Measurements from ENCODE around the gene PRLR. TPM values are rescaled to one million over a fixed set of nuclear protein-coding genes. Genes with fewer than 3 reads are reported as not detected.

PRLR gene
- total RNA-seq, 1 experiment from 2014 or later: 2.5 TPM

DNA sequence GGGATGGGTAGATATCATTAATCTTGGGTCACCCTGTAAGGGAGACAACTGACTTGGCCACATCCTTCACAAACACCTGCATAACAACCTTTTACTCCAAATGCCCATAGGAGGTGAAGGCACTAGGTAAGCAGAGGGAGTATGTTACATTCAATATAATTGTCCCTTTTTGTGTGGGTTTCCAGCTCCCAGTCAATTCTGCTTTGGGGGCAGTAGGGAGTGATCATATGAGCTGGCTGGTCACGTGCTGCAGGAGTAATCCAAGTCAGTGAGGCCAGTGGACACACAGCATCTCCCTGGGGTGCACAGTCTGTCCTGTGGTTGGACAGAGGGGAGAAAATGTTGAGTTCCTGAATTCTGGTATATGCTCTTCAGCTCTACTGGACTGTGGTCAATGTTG is 181.4 kb downstream of the PRLR start:
- Histone ChIP-seq H2BK12ac (ENCODE audit: insufficient read length, low read depth, low read length) (no peak overlapping the region), H3K18ac (ENCODE audit: insufficient read length, low read depth, low read length) (no peak overlapping the region), H3T11ph (ENCODE audit: low read length) (no peak overlapping the region), H3K79me2 (ENCODE audit: insufficient read depth, low read length) (no peaks in the 10 kb centered on the region), H3K4ac (ENCODE audit: low read depth, low read length) (no peak overlapping the region), H3K4me1 (ENCODE audit: insufficient read depth, low read length) (no peaks in the 10 kb centered on the region), H4K5ac (ENCODE audit: insufficient read length, low read depth, low read length) (no peak overlapping the region), H3K9ac (ENCODE audit: extremely low read depth, insufficient read length, low read length) (no peak overlapping the region), H4K20me1 (ENCODE audit: control insufficient read depth, insufficient read depth, insufficient read length) (no peaks in the 10 kb centered on the region), H3K23me2 (ENCODE audit: insufficient read length, low read depth, low read length, poor library complexity, severe bottlenecking) (no peaks in the 10 kb centered on the region), H2AFZ (ENCODE audit: low read length) (no peak overlapping the region), H3K9me3 (ENCODE audit: control insufficient read depth, low read depth, low read length) (no peaks in the 10 kb centered on the region), H2BK20ac (ENCODE audit: low read depth, low read length, poor library complexity, severe bottlenecking) (no peak overlapping the region), H3K14ac (ENCODE audit: insufficient read depth, low read length) (no peak overlapping the region), H3K56ac (ENCODE audit: insufficient read length, low read depth, low read length) (no peak overlapping the region), H3K23ac (ENCODE audit: insufficient read length, low read depth, low read length) (no peak overlapping the region), H4K91ac (ENCODE audit: insufficient read length, low read depth, low read length) (no peak overlapping the region), H2BK15ac (ENCODE audit: low read depth, low read length) (no peak overlapping the region), H3K27me3 (ENCODE audit: insufficient read depth, low read length) (no peaks in the 10 kb centered on the region), H3K27ac (ENCODE audit: insufficient read length, low read depth, low read length) (no peak overlapping the region), H2AK5ac (ENCODE audit: insufficient read length, low read length) (no peak overlapping the region), H3K4me2 (ENCODE audit: insufficient read depth, insufficient read length, low read length) (no peak overlapping the region), H2BK5ac (ENCODE audit: insufficient read length, low read length) (no peak overlapping the region), H3K79me1 (ENCODE audit: insufficient read depth, low read depth, low read length, poor library complexity, severe bottlenecking) (no peaks in the 10 kb centered on the region), H4K8ac (replicated peaks; ENCODE audit: insufficient read length, low read depth, low read length) (no peak overlapping the region), H2BK120ac (ENCODE audit: low read depth, low read length, poor library complexity, severe bottlenecking) (no peak overlapping the region)
- no peaks in the 10 kb centered on the region for H3K36me3 Mint-ChIP-seq (ENCODE audit: insufficient read depth in 1 of 3, low read depth in 3 of 3)
- TF ChIP-seq, protein P1, sequence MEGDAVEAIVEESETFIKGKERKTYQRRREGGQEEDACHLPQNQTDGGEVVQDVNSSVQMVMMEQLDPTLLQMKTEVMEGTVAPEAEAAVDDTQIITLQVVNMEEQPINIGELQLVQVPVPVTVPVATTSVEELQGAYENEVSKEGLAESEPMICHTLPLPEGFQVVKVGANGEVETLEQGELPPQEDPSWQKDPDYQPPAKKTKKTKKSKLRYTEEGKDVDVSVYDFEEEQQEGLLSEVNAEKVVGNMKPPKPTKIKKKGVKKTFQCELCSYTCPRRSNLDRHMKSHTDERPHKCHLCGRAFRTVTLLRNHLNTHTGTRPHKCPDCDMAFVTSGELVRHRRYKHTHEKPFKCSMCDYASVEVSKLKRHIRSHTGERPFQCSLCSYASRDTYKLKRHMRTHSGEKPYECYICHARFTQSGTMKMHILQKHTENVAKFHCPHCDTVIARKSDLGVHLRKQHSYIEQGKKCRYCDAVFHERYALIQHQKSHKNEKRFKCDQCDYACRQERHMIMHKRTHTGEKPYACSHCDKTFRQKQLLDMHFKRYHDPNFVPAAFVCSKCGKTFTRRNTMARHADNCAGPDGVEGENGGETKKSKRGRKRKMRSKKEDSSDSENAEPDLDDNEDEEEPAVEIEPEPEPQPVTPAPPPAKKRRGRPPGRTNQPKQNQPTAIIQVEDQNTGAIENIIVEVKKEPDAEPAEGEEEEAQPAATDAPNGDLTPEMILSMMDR (conservative IDR thresholded peaks at IDR 0.05): no peak
- no peaks in the 10 kb centered on the region for H3K4me1 Mint-ChIP-seq
- H3K27me3 Mint-ChIP-seq (ENCODE audit: low read depth): no peaks in the 10 kb centered on the region
- no peaks in the 10 kb centered on the region for H3K9me3 Mint-ChIP-seq
- H3K4me3 Mint-ChIP-seq: no peak overlapping the region
- no CpG with 5 or more reads among the region's 1 CpG for WGBS (ENCODE audit: extremely low coverage, insufficient read length, low lambda C conversion rate)
- no peak overlapping the region for H3K27ac Mint-ChIP-seq
- no peak for DNase-seq
